Activated CD4-positive, CD25-positive, alpha-beta regulatory T cell treated with anti-CD3 and anti-CD28 coated beads, Interleukin-2, amount 50 U/mL, for 24 hours (primary cell): Measurements from ENCODE around the gene MAN2A2.
"Not testable (repeated sequence)": the region's sequence is repeated elsewhere in the genome, so short reads cannot be mapped to it uniquely, and the experiment has no call there.

ENCODE experiments used
- ATAC-seq, 2 donors: fragments of 150-1000 bp; cut with Tn5 transposase; one replicate each; pipeline ENCODE4 v1.10.0; 2021; ENCODE audit warnings: mild to moderate bottlenecking in 1 of 2, moderate library complexity in 1 of 2

Gene MAN2A2

DNA sequence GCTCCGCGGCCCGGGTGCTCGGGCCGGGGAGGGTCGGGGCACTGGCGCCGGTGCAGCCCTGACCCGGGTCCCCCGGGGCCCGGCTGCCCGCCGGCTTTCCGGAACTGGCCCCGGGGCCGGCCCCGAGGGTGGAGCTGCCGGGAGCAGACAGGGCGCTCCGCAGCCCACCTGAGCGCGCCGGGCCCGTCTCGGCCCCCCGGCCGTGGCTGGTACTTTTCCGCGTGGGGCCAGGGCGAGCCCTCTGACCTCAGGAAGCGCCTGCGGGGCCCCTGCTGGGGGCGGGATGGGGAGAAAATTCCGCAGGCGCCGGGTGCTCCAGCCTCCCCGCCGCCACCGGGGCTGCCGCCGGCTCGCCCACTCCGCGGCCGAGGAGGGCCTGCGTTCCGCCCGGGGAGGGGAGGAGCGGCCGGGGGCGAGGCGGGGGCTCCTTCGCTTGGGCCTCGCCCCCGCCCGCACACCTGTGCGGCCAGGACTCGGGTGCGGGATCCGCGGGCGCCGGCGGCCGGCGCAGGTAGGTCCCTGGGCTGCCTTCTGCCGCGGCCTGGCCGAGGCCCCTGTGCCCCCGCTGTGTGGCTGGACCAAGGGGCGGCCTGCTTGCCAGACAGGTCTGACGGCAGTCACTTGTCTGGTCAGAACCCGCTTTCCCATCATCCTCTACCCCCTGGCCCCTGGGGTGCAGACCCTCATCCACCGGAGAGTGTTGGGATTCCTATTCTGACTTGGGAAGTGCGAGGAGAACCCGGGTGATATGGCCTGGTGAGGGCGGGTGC, 31.2 kb upstream of the MAN2A2 start:
- peak; percentile 5 to 7 for ATAC-seq

DNA sequence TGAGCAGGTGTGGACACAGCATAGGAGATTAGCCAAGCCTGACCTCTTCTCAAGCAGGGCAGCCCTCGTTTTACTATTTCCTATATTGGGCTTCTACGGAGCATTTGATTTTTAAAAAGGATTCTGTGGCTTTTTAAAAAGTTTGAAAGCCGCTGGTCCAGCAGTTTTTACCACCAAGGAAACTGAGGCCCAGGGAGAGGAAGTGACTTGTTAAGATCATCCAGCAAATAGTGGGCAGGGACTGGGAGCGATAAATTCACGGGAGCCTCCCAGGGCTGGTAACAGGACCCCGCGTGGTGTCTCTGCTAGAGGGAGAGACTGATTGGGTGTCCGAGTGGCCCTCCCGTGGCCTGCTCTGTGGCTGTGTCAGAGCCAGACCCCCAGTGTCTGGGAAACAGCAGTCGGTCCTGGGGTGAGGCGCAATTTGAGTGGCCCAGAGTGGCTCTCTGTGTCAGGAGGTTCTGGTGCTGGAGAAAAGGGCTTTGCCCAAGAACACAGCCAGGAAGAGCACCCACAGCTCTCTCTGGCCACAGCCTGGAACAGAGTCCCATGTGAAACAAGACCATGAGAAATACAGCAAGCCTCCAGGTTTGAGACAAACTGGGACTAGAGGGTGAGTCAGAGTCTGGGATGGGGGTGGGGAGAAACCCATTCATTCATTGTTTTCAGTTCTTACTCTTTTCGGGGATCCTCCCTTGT, 30.5 kb upstream of the MAN2A2 start:
- peak; percentile 68 to 80 for ATAC-seq

DNA sequence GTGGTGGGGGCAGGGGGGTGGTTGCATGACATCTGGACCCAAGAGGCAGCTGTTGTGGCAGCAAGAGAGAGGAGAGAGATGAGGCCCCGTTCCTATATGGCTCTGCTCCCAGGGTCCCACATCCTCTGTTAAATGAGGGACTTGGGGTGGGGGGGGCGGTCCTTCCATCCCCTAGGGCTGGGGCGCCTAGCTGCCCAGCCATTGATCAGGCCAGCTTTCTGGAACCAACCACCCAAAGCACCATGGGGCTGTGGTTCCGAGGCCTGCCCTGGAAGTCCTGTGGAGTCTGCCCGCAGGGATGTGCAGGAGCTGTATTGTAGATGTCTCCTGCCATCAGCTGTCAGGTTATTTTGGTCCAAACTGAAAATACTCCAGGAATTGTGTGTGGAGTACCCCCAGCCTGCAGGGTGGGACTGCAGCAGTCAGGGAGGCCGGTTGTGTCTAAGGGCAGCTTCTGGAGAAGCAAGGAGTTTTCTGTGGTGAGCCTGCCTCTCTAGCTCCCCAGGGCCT, 29.6 kb upstream of the MAN2A2 start:
- no peak for ATAC-seq

DNA sequence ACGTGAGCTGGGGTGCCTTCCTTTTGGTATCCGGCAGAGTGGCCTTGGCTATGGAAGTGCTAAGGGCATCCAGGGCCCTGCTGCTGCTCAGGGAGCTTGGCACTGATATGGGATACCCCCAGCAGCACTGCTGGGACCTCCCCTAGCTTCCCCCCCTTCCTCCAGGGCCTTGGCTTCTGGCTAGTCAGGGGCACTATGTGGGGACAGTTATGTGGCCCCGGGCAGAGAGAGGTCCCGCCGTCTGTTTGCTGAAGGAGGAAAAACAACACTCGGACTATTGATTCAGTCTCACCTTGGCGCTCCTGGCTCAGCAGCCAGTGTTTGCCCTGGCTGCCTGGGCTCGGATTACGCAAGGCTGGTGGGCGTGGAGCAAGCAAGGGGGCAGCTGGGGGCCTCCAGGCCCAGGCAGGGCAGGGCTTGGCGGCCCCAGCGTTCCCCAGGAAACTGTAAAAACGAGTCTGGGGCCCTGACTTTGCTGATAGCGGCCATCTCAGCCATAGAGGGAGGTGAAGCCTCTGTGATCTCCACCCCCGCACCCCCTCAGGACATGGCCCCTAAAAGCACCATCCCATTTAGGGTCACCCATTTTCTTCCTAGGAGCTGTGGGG, 29.0 kb upstream of the MAN2A2 start:
- ATAC-seq: no peak

DNA sequence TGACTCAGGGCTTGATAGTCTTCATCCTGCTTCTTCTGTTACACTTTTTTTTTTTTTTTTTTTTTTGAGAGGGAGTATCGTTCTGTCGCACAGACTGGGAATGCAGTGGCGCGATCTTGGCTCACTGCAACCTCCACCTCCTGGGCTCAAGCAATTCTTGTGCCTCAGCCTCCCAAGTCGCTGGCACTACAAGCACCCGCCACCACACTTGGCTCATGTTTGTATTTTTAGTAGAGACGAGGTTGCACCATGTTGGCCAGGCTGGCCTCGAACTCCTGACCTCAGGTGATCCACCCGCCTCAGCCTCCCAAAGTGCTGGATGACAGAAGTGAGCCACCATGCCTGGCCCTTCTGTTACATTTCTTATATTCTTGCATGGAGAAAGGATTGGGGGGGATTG, 28.1 kb upstream of the MAN2A2 start:
- not testable (repeated sequence) for ATAC-seq

DNA sequence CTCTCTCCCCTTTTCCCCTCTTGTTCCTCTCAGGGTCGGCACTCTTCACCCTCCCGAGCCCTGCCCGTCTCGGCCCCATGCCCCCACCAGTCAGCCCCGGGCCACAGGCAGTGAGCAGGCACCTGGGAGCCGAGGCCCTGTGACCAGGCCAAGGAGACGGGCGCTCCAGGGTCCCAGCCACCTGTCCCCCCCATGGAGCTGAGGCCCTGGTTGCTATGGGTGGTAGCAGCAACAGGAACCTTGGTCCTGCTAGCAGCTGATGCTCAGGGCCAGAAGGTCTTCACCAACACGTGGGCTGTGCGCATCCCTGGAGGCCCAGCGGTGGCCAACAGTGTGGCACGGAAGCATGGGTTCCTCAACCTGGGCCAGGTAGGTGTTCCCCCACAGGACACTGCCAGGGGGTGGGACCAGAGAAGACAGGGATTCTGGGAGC, 27.5 kb upstream of the MAN2A2 start:
- no peak for ATAC-seq

DNA sequence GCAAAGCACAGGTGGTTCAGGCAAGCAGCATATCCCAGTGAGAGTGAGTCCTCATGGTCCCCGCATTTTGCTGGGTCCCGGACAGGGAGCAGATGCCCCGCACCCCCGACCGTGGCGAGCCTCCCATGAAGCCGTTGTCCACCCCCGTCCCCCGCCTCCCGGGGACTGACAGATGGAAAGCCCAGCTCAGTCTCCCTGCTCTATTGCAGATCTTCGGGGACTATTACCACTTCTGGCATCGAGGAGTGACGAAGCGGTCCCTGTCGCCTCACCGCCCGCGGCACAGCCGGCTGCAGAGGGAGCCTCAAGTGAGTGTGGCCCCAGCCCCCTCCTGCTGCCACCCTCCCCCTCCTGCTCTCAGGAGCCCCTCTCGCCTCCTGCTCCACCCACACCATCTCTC, 27.1 kb upstream of the MAN2A2 start:
- no peak for ATAC-seq

DNA sequence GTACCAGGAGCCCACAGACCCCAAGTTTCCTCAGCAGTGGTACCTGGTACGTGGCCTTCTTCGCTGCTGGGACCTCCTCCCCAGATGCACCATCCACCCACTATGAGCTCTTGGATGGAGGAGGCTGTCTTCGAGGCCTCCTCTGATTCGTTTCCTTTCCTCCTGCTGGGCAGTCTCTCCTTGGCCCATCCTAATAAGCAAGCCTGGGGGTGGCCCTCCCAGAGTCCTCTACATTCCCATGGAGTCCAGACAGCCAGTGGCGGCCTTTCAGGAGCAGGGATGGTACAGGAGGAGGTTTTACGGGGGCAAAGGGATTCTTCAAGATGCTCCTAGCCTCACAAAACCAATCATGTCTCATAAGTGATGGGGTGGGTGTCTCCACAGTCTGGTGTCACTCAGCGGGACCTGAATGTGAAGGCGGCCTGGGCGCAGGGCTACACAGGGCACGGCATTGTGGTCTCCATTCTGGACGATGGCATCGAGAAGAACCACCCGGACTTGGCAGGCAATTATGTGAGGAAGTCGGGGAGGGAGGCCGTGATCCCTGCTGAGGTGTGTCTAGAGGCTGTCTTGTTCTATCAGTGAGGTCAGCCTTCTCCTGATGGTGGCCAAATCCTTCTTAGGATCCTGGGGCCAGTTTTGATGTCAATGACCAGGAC, 26.5 kb upstream of the MAN2A2 start:
- no peak for ATAC-seq

DNA sequence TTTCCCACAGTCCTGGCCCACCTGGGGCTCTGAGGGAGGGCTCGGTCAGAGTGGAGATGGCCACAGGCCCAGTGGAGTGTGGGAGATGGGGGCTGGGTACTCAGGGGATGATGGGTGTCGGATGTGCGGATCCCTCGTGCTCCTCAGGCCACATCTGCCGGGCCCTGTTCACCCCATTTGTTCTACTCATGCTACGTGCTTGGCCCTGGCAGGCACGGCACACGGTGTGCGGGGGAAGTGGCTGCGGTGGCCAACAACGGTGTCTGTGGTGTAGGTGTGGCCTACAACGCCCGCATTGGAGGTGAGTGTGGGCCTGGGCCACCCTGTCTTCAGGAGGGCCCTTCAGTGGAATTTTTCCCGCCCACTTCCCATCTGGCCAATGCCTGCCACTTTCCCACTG, 25.8 kb upstream of the MAN2A2 start:
- ATAC-seq: no peak

DNA sequence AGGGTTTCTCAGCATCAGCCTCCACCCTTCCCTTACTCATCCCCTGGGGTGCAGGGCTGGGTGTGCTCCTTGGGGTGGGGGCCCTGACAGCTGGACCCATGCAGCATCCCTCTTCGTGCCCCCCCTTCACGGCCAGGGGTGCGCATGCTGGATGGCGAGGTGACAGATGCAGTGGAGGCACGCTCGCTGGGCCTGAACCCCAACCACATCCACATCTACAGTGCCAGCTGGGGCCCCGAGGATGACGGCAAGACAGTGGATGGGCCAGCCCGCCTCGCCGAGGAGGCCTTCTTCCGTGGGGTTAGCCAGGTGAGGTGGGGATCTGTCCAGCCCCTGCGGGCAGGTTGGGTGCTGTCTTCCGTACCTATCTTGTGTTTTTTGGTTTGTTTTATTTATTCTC, 25.1 kb upstream of the MAN2A2 start:
- no peak for ATAC-seq

DNA sequence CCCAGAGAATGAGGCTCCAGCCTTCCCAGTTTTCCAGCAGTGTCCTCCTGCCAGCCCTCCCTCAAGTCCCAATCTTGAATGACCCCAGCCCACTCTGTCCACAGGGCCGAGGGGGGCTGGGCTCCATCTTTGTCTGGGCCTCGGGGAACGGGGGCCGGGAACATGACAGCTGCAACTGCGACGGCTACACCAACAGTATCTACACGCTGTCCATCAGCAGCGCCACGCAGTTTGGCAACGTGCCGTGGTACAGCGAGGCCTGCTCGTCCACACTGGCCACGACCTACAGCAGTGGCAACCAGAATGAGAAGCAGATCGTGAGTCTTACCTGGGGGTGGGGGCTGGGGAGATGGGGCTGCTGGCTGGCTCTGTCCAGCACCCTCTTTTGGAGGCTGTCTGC, 24.4 kb upstream of the MAN2A2 start:
- no peak for ATAC-seq

DNA sequence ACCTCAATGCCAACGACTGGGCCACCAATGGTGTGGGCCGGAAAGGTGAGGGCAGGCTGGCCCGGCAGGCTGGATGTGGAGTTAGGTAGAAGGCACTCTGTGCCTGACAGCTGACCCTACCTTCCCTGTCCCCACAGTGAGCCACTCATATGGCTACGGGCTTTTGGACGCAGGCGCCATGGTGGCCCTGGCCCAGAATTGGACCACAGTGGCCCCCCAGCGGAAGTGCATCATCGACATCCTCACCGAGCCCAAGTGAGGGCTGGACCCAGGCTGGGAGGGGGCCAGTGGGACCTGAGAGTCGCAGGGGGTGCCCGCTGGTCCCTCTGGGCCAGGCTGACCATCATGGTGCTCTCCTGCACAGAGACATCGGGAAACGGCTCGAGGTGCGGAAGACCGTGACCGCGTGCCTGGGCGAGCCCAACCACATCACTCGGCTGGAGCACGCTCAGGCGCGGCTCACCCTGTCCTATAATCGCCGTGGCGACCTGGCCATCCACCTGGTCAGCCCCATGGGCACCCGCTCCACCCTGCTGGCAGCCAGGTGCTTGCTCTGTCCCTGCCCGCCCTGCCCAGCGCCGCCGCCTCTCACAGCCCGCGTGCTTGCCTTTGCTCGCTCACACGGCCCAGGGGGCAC, 23.3 kb upstream of the MAN2A2 start:
- no peak for ATAC-seq

DNA sequence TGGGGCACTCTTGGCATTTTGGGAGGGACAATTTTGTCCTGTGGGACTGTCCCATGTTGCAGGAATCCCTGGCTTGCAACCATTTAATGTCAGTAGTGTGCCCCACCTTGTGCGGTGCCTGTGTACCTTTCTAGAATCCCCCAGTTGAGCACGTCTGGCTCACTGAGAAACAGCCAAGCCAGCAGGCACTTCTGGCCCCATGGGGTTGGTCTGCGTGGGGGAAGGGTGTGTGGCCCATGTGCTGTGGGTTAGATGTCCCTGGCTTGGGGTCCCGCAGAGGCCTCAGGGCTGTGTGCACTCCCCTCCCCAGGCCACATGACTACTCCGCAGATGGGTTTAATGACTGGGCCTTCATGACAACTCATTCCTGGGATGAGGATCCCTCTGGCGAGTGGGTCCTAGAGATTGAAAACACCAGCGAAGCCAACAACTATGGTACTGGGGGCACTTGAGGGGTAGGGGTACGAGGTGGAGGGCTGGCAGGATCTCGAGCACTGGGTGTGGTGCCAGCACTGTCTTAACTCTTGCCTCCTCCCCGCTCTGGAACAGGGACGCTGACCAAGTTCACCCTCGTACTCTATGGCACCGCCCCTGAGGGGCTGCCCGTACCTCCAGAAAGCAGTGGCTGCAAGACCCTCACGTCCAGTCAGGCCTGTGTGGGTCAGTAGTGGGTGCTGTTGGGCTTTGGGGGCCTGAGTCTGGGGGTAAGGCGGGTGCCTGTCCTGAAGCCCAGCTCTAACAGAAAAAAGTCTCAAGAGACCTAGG, 22.5 kb upstream of the MAN2A2 start:
- no peak for ATAC-seq

DNA sequence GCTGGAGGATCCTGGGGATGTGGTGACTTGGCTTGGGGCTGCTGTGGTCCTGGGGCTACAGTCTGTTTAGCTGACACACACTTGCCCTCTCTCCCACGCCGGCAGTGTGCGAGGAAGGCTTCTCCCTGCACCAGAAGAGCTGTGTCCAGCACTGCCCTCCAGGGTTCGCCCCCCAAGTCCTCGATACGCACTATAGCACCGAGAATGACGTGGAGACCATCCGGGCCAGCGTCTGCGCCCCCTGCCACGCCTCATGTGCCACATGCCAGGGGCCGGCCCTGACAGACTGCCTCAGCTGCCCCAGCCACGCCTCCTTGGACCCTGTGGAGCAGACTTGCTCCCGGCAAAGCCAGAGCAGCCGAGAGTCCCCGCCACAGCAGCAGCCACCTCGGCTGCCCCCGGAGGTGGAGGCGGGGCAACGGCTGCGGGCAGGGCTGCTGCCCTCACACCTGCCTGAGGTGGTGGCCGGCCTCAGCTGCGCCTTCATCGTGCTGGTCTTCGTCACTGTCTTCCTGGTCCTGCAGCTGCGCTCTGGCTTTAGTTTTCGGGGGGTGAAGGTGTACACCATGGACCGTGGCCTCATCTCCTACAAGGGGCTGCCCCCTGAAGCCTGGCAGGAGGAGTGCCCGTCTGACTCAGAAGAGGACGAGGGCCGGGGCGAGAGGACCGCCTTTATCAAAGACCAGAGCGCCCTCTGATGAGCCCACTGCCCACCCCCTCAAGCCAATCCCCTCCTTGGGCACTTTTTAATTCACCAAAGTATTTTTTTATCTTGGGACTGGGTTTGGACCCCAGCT, 21.7 kb upstream of the MAN2A2 start:
- ATAC-seq: no peak

DNA sequence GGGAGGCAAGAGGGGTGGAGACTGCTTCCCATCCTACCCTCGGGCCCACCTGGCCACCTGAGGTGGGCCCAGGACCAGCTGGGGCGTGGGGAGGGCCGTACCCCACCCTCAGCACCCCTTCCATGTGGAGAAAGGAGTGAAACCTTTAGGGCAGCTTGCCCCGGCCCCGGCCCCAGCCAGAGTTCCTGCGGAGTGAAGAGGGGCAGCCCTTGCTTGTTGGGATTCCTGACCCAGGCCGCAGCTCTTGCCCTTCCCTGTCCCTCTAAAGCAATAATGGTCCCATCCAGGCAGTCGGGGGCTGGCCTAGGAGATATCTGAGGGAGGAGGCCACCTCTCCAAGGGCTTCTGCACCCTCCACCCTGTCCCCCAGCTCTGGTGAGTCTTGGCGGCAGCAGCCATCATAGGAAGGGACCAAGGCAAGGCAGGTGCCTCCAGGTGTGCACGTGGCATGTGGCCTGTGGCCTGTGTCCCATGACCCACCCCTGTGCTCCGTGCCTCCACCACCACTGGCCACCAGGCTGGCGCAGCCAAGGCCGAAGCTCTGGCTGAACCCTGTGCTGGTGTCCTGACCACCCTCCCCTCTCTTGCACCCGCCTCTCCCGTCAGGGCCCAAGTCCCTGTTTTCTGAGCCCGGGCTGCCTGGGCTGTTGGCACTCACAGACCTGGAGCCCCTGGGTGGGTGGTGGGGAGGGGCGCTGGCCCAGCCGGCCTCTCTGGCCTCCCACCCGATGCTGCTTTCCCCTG, 21.0 kb upstream of the MAN2A2 start:
- no peak for ATAC-seq

DNA sequence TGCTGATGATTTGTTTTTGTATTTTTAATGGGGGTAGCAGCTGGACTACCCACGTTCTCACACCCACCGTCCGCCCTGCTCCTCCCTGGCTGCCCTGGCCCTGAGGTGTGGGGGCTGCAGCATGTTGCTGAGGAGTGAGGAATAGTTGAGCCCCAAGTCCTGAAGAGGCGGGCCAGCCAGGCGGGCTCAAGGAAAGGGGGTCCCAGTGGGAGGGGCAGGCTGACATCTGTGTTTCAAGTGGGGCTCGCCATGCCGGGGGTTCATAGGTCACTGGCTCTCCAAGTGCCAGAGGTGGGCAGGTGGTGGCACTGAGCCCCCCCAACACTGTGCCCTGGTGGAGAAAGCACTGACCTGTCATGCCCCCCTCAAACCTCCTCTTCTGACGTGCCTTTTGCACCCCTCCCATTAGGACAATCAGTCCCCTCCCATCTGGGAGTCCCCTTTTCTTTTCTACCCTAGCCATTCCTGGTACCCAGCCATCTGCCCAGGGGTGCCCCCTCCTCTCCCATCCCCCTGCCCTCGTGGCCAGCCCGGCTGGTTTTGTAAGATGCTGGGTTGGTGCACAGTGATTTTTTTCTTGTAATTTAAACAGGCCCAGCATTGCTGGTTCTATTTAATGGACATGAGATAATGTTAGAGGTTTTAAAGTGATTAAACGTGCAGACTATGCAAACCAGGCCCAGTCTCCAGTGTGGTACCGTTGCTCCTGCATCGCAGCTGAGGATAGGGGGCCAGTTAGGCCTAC, 20.1 kb upstream of the MAN2A2 start:
- no peak for ATAC-seq

DNA sequence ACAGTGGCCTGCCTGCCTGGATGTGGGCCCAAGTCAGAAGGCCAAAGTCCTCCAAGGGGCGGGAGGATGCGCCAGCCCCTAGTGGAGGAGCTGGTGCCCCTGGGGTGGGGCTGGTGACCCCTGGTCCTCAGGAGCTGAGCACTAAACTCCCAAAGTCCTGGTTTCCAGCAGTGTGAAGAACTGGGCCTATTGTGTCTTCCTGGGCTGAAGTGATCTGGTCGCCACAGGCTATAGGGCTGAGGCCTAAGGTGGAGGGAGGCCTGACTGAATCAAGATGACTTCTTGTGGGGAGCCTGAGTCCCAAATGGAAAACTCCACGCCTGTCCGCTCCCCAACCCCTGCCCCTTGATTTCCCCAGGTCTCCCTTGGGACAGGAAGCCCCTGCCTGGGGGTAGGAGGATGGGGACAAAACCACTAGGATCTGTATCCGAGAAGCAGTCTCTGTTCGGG, 19.6 kb upstream of the MAN2A2 start:
- ATAC-seq: no peak

DNA sequence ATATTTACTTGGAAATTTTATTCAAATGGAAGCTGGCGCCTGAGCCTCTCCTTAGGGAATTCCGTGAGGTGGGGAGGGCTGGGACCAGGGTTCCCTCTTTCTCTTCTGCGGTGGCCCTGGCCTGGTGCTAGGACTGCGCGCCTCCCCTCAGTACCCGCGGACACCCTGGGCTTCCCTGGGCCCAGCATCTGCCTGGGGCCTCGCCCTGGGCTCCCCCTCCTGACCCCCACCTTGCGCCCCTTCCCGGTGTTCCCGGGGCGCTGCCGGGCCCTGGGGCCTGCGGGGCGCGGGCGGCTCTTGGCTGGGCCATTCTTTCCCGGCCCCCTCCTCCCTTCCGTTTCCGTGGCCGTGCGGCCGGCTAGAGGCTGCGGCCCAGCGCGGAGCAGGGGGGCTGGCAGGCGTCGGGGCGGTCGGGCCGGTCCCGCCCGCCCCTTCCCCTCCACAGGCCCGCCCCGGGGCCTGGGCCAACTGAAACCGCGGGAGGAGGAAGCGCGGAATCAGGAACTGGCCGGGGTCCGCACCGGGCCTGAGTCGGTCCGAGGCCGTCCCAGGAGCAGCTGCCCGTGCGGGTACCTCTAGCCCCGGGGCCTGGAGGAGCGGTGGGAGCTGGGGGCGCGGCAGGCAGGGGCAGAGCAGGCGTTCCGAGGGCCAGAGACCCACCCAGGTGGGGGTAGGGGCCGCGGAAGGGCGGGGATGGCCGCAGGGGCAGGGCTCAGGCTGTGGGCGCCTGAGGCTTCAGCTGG, 19.0 kb upstream of the MAN2A2 start, which contains the start of gene FES:
Gene FES, plus strand, starts transcription at position 529 of the 743 bp plus-strand sequence. CDS start 542 bp downstream, outside the sequence.
- ATAC-seq: no peak
